ENCODE data around the gene ATP6V0B. TPM values are rescaled to one million over a fixed set of nuclear protein-coding genes. Genes with fewer than 3 reads are reported as not detected.

Gene ATP6V0B
- total RNA-seq (ENCODE audit: low replicate concordance): 39.2 and 71.2 TPM in 2 replicates

DNA sequence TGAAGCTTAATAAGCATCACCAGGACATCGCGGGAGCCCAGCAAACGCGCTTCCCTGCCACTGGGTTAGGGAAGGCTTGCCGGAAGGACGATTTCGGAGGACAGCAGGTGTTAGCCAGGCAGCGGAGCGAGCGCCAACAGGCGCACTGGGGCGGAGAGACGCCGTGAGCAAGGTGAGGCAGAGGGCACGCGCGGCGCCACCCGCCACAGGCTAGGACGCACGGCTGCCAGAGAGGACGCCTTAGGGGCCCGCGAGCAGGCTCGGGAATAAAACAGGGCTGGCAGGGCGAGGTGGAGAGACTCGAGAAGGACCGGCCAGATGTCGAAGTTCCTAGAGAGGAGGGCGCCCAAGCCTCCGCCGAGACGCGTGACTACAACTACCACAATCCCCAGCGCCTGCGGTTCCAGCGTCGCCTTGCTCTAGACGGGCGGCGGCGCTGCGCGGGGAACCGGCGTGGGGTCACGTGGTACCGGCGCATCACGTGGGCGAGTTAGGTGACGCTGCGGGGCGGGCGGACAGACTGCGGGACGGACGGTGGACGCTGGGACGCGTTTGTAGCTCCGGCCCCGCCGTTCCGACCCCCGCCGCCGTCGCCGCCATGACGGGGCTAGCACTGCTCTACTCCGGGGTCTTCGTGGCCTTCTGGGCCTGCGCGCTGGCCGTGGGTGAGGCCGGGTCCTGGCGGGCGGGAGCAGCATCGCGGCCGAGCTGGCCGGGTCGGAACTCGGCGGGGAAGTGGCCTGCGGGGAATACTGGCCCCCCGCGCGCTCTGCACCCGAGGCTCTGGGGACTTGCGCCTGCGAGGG lies at the start of gene ATP6V0B:
Gene ATP6V0B, plus strand, starts transcription at position 518 of the 806 bp plus-strand sequence. Its CDS starts 81 bp downstream, at position 599.
- Mint-ChIP-seq H3K36me3 (peaks cover 7% of the 10 kb centered on the region), H3K4me1 (peaks cover 51% of the 10 kb centered on the region), H3K27ac (no peak within 1 kb of the TSS), H3K4me3 (peak within 1 kb of the TSS; percentile 97), H3K27me3 (ENCODE audit: insufficient read depth, low read depth) (peaks cover 4% of the 10 kb centered on the region), H3K9me3 (no peaks in the 10 kb centered on the region)
- TF ChIP-seq EZH2 (IDR thresholded peaks at IDR 0.05) (no peak), EZH2phosphoT487 (IDR thresholded peaks at IDR 0.05) (no peak)
- TF ChIP-seq, protein P1, sequence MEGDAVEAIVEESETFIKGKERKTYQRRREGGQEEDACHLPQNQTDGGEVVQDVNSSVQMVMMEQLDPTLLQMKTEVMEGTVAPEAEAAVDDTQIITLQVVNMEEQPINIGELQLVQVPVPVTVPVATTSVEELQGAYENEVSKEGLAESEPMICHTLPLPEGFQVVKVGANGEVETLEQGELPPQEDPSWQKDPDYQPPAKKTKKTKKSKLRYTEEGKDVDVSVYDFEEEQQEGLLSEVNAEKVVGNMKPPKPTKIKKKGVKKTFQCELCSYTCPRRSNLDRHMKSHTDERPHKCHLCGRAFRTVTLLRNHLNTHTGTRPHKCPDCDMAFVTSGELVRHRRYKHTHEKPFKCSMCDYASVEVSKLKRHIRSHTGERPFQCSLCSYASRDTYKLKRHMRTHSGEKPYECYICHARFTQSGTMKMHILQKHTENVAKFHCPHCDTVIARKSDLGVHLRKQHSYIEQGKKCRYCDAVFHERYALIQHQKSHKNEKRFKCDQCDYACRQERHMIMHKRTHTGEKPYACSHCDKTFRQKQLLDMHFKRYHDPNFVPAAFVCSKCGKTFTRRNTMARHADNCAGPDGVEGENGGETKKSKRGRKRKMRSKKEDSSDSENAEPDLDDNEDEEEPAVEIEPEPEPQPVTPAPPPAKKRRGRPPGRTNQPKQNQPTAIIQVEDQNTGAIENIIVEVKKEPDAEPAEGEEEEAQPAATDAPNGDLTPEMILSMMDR (IDR thresholded peaks at IDR 0.05): no peak
- H3K4me3 ChIP-seq: peak within 1 kb of the TSS; percentile 80
- no peaks in the 10 kb centered on the region for H3K9me3 ChIP-seq (ENCODE audit: low read depth)
- peaks cover 40% of the 10 kb centered on the region for H3F3A ChIP-seq (ENCODE audit: low read depth)
- H3K36me3 ChIP-seq: no peaks in the 10 kb centered on the region
- peaks cover 34% of the 10 kb centered on the region for H3K79me2 ChIP-seq (ENCODE audit: low read depth)
- H3K27ac ChIP-seq: no peak within 1 kb of the TSS
- H2AFZ ChIP-seq (replicated peaks): peak within 1 kb of the TSS; percentile 92
- H4K20me1 ChIP-seq (ENCODE audit: low read depth): peaks cover 31% of the 10 kb centered on the region
- peaks cover 7% of the 10 kb centered on the region for H3K4me1 ChIP-seq
- peak within 1 kb of the TSS; percentile 100 for H3K4me2 ChIP-seq
- peak; percentile 98 for DNase-seq (ENCODE audit: low spot score)
- H3K27me3 ChIP-seq: no peaks in the 10 kb centered on the region
- peak within 1 kb of the TSS; percentile 85 for H3K9ac ChIP-seq

DNA sequence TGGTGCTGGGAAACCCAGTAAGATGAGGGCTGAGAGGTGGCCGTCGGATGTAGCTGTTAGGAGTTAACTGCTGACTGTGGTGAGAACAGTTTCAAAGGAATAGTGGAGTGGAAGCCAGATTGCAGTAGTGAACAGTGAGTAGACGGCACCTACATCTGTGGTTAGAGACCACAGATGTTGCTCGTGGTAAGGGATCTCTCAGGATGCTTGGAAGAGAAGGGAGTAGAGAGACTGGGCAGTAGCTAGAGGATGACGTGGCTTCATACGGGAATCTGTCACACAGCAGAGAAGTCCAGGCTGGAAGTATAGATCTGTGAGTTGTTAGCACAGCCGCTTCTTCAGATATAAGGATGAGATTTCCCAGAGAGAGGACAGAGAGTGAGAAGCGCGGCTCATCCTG lies 48.9 kb upstream of the ATP6V0B start:
- peaks cover 5% of the 10 kb centered on the region for H3K27me3 Mint-ChIP-seq (ENCODE audit: insufficient read depth, low read depth)
- Histone ChIP-seq H3K36me3 (no peaks in the 10 kb centered on the region), H4K20me1 (ENCODE audit: low read depth) (peaks cover 3% of the 10 kb centered on the region), H3K4me1 (no peaks in the 10 kb centered on the region), H3K9ac (no peak overlapping the region), H3K27ac (no peak overlapping the region), H3K4me3 (no peak overlapping the region), H3F3A (ENCODE audit: low read depth) (peaks cover 4% of the 10 kb centered on the region), H3K79me2 (ENCODE audit: low read depth) (no peaks in the 10 kb centered on the region), H3K4me2 (no peak overlapping the region), H3K9me3 (ENCODE audit: low read depth) (no peaks in the 10 kb centered on the region), H3K27me3 (no peaks in the 10 kb centered on the region), H2AFZ (replicated peaks) (no peak overlapping the region)
- no peak overlapping the region for H3K4me3 Mint-ChIP-seq
- no peak overlapping the region for H3K27ac Mint-ChIP-seq
- H3K4me1 Mint-ChIP-seq: peaks cover 3% of the 10 kb centered on the region
- H3K9me3 Mint-ChIP-seq: no peaks in the 10 kb centered on the region
- no peak for DNase-seq (ENCODE audit: low spot score)
- H3K36me3 Mint-ChIP-seq: peaks cover 29% of the 10 kb centered on the region
- TF ChIP-seq, protein P1 (IDR thresholded peaks at IDR 0.05): no peak
- no peak for TF ChIP-seq EZH2 (IDR thresholded peaks at IDR 0.05)
- TF ChIP-seq EZH2phosphoT487 (IDR thresholded peaks at IDR 0.05): no peak

DNA sequence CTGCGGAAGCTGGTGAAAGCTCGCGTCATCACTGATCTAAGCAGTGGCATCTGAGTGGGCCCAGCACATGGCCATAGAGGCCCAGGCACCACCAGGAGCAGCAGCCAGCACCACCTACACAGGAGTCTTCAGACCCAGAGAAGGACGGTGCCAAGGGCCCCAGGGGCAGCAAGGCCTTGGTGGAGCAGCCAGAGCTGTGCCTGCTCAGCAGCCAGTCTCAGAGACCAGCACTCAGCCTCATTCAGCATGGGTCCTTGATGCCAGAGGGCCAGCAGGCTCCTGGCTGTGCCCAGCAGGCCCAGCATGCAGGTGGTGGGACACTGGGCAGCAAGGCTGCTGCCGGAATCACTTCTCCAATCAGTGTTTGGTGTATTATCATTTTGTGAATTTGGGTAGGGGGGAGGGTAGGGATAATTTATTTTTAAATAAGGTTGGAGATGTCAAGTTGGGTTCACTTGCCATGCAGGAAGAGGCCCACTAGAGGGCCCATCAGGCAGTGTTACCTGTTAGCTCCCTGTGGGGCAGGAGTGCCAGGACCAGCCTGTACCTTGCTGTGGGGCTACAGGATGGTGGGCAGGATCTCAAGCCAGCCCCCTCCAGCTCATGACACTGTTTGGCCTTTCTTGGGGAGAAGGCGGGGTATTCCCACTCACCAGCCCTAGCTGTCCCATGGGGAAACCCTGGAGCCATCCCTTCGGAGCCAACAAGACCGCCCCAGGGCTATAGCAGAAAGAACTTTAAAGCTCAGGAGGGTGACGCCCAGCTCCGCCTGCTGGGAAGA lies 44.4 kb upstream of the ATP6V0B start:
- Histone ChIP-seq H4K20me1 (ENCODE audit: low read depth) (peaks cover 26% of the 10 kb centered on the region), H3K79me2 (ENCODE audit: low read depth) (no peaks in the 10 kb centered on the region), H3K4me1 (peaks cover 19% of the 10 kb centered on the region), H3K27me3 (peaks cover 32% of the 10 kb centered on the region), H2AFZ (replicated peaks) (no peak overlapping the region), H3K9me3 (ENCODE audit: low read depth) (no peaks in the 10 kb centered on the region), H3K4me3 (no peak overlapping the region), H3F3A (ENCODE audit: low read depth) (peaks cover 26% of the 10 kb centered on the region), H3K27ac (no peak overlapping the region), H3K4me2 (no peak overlapping the region), H3K9ac (no peak overlapping the region), H3K36me3 (no peaks in the 10 kb centered on the region)
- TF ChIP-seq EZH2phosphoT487 (IDR thresholded peaks at IDR 0.05) (no peak), EZH2 (IDR thresholded peaks at IDR 0.05) (no peak)
- TF ChIP-seq, protein P1 (IDR thresholded peaks at IDR 0.05): peak; percentile 59
- peaks cover 9% of the 10 kb centered on the region for H3K27me3 Mint-ChIP-seq (ENCODE audit: insufficient read depth, low read depth)
- peaks cover 21% of the 10 kb centered on the region for H3K36me3 Mint-ChIP-seq
- peaks cover 29% of the 10 kb centered on the region for H3K4me1 Mint-ChIP-seq
- no peaks in the 10 kb centered on the region for H3K9me3 Mint-ChIP-seq
- DNase-seq (ENCODE audit: low spot score): peak; percentile 52
- H3K4me3 Mint-ChIP-seq: no peak overlapping the region
- no peak overlapping the region for H3K27ac Mint-ChIP-seq

All from neural progenitor cell (in vitro differentiated cells).